ENCODE results near the gene RASGRP2. TPM values are rescaled to one million over a fixed set of nuclear protein-coding genes. Genes with fewer than 3 reads are reported as not detected.
"Not testable (repeated sequence)": the region's sequence is repeated elsewhere in the genome, so short reads cannot be mapped to it uniquely, and the experiment has no call there.

The RASGRP2 gene
- polyA plus RNA-seq, 1 donor = 10.7 TPM

DNA sequence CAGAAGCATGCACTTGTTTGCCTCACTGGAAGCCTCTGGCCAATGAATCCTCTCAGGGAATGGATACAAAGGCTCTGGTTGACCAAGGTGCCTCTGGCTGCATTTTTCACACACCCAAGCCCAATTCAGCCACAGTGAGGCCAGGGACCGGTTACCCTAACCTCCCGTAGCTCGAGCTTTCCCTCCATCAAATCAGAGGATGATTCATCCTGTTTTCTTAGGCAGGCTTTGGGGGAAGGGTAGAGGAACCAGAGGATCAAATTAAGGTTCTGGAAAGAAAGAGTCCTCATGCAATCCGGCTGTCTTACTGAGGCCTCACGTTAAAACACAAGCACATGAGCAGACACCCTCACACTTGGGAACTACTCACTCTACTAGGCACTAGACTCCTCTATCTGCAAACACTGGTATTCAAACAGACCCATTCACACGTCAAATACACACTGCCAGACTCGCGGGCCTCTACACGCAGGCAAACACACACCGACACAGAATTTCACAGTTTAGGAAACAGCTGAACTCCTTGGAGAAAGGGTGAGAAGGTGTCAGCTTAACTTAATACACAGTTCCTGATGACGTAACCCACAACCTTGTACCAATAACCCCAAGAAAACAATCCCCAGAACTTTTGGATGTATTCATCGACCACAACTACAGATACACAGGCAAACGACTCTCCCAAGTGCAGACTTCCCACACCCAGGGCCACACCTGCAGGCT lies 33.4 kb downstream of the RASGRP2 start:
- H3K4me1 ChIP-seq (ENCODE audit: control insufficient read depth, insufficient read depth, low read length) = peaks cover 2% of the 10 kb centered on the region
- H3K36me3 ChIP-seq (ENCODE audit: control insufficient read depth, insufficient read depth, low read length) = no peaks in the 10 kb centered on the region
- peaks cover 69% of the 10 kb centered on the region for H3K27me3 ChIP-seq (ENCODE audit: control insufficient read depth, insufficient read depth, low read length)
- no peak overlapping the region for H3K27ac ChIP-seq (ENCODE audit: low read length)
- H3K9me3 ChIP-seq (ENCODE audit: control insufficient read depth, low read depth, low read length) = peaks cover 4% of the 10 kb centered on the region
- H3K4me3 ChIP-seq (ENCODE audit: low read length) = no peak overlapping the region
- DNase-seq = no peak
- WGBS (ENCODE audit: insufficient coverage, low lambda C conversion rate) = no CpG with 5 or more reads among the region's 13 CpGs

DNA sequence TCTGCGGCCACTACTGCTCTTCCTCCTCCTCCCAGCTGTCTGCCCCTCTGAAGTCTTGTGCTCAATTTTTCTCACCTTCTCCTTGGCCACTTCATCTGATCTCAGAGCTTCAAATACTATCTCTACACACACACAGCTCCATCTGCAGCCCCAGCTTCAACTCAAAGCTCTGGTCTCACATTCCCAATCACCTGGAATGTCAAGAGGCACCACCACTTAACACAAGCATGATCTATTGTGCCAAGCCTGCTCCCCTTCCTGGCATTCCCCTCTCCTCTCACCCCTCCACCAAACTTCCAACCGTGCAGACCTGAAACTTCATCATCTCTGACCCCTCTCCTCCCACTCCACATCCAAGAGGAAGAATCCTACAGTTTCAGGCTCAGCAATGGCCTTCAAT lies 38.4 kb downstream of the RASGRP2 start:
- Histone ChIP-seq H3K36me3 (ENCODE audit: control insufficient read depth, insufficient read depth, low read length) (no peaks in the 10 kb centered on the region), H3K27ac (ENCODE audit: low read length) (no peak overlapping the region), H3K4me3 (ENCODE audit: low read length) (no peak overlapping the region), H3K27me3 (ENCODE audit: control insufficient read depth, insufficient read depth, low read length) (peaks cover 56% of the 10 kb centered on the region), H3K4me1 (ENCODE audit: control insufficient read depth, insufficient read depth, low read length) (no peaks in the 10 kb centered on the region), H3K9me3 (ENCODE audit: control insufficient read depth, low read depth, low read length) (no peaks in the 10 kb centered on the region)
- WGBS (ENCODE audit: insufficient coverage, low lambda C conversion rate) = 8% methylated on average over 2 of the region's 2 CpGs
- no peak for DNase-seq

- 100% methylated on average over 1 of the region's 2 CpGs for WGBS (ENCODE audit: insufficient coverage, low lambda C conversion rate)
- H3K27me3 ChIP-seq (ENCODE audit: control insufficient read depth, insufficient read depth, low read length) = peaks cover 41% of the 10 kb centered on the region
Measured at GRCh38 chr11:64703048-64703447, 40.9 kb downstream of the RASGRP2 start.

DNA sequence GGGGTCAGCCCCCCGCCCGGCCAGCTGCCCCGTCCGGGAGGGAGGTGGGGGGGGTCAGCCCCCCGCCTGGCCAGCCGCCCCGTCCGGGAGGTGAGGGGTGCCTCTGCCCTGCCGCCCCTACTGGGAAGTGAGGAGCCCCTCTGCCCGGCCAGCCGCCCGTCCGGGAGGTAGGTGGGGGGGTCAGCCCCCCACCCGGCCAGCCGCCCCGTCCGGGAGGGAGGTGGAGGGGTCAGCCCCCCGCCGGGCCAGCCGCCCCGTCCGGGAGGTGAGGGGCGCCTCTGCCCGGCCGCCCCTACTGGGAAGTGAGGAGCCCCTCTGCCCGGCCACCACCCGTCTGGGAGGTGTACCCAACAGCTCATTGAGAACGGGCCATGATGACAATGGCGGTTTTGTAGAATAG lies 42.0 kb downstream of the RASGRP2 start:
- not testable (repeated sequence) for H3K27ac ChIP-seq (ENCODE audit: low read length); DNase-seq; H3K4me1 ChIP-seq (ENCODE audit: control insufficient read depth, insufficient read depth, low read length); H3K9me3 ChIP-seq (ENCODE audit: control insufficient read depth, low read depth, low read length); H3K4me3 ChIP-seq (ENCODE audit: low read length); H3K36me3 ChIP-seq (ENCODE audit: control insufficient read depth, insufficient read depth, low read length)
- H3K27me3 ChIP-seq (ENCODE audit: control insufficient read depth, insufficient read depth, low read length) = peaks cover 38% of the 10 kb centered on the region
- no CpG with 5 or more reads among the region's 29 CpGs for WGBS (ENCODE audit: insufficient coverage, low lambda C conversion rate)

More at GRCh38 chr11:64703048-64703447, 40.9 kb downstream of the RASGRP2 start:
- H3K4me3 ChIP-seq (ENCODE audit: low read length) = no peak overlapping the region
- H3K27ac ChIP-seq (ENCODE audit: low read length) = no peak overlapping the region
- H3K4me1 ChIP-seq (ENCODE audit: control insufficient read depth, insufficient read depth, low read length) = no peaks in the 10 kb centered on the region
- H3K36me3 ChIP-seq (ENCODE audit: control insufficient read depth, insufficient read depth, low read length) = no peaks in the 10 kb centered on the region
- no peak for DNase-seq
- H3K9me3 ChIP-seq (ENCODE audit: control insufficient read depth, low read depth, low read length) = no peaks in the 10 kb centered on the region

DNA sequence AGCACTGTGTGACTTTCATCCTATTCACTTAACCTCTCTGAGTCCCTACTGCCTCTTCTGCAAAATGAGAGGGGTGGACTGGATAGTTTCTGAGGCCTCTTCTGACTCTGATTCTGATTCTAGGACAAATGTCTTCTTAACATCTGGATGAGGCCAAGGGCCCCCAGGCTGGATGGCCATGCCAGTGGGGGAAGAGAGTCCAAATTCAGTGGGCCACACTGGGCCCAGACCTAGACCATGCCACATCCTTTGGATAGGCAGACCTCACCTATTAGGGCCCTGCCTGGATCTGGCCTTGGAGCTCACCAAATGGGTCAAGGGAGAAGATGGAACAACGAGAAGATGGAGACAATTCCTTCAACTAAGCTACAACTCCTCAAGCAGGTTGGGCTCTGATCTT lies 45.5 kb downstream of the RASGRP2 start:
- WGBS (ENCODE audit: insufficient coverage, low lambda C conversion rate) = no CpG with 5 or more reads among the region's 1 CpG
- Histone ChIP-seq H3K36me3 (ENCODE audit: control insufficient read depth, insufficient read depth, low read length) (no peaks in the 10 kb centered on the region), H3K9me3 (ENCODE audit: control insufficient read depth, low read depth, low read length) (no peaks in the 10 kb centered on the region), H3K4me1 (ENCODE audit: control insufficient read depth, insufficient read depth, low read length) (no peaks in the 10 kb centered on the region), H3K27ac (ENCODE audit: low read length) (no peak overlapping the region), H3K4me3 (ENCODE audit: low read length) (no peak overlapping the region), H3K27me3 (ENCODE audit: control insufficient read depth, insufficient read depth, low read length) (peaks cover 51% of the 10 kb centered on the region)
- DNase-seq = no peak

DNA sequence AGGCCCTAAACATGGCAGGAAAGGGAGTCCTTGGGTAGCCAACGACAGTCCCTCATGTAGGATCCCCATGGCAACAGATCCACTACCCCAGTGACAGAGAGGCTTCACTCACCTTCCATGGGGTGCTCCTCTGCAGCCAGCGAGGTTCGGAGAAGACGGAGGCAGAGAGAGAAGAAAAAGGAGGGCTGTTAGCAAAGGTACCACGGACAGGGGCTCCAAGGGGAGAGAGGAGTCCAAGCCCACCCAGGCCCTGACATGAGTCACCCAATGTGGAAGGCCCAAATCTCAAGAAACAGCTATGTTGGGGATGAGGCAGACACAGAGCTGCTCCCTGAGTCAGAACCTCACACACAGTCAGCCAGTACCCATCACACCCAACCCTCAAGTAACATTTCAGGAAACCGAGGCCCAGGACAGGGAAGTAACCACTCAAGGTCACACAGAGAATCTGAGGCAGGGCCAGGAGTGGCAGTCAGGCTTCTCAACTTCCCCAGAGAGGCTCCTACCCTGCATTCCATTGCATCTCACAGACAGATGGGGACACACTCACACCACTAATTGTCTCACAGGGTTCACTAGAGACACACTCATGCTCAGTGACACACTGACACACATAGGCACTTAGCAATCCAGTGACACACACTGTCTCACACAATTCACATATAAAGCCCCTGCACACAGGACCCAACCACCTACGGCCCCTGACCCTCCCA lies 46.1 kb downstream of the RASGRP2 start:
- H3K27me3 ChIP-seq (ENCODE audit: control insufficient read depth, insufficient read depth, low read length) = peaks cover 51% of the 10 kb centered on the region
- no peak for DNase-seq
- no peaks in the 10 kb centered on the region for H3K36me3 ChIP-seq (ENCODE audit: control insufficient read depth, insufficient read depth, low read length)
- WGBS (ENCODE audit: insufficient coverage, low lambda C conversion rate) = no CpG with 5 or more reads among the region's 7 CpGs
- no peak overlapping the region for H3K4me3 ChIP-seq (ENCODE audit: low read length)
- no peaks in the 10 kb centered on the region for H3K9me3 ChIP-seq (ENCODE audit: control insufficient read depth, low read depth, low read length)
- no peak overlapping the region for H3K27ac ChIP-seq (ENCODE audit: low read length)
- H3K4me1 ChIP-seq (ENCODE audit: control insufficient read depth, insufficient read depth, low read length) = no peaks in the 10 kb centered on the region

GRCh38 chr11:64696045-64696444 lies 47.9 kb downstream of the RASGRP2 start:
- no peak overlapping the region for H3K27ac ChIP-seq (ENCODE audit: low read length)
- peaks cover 67% of the 10 kb centered on the region for H3K27me3 ChIP-seq (ENCODE audit: control insufficient read depth, insufficient read depth, low read length)
- no peaks in the 10 kb centered on the region for H3K36me3 ChIP-seq (ENCODE audit: control insufficient read depth, insufficient read depth, low read length)
- no peak overlapping the region for H3K4me3 ChIP-seq (ENCODE audit: low read length)
- H3K9me3 ChIP-seq (ENCODE audit: control insufficient read depth, low read depth, low read length) = no peaks in the 10 kb centered on the region
- DNase-seq = no peak
- no CpG with 5 or more reads among the region's 8 CpGs for WGBS (ENCODE audit: insufficient coverage, low lambda C conversion rate)
- H3K4me1 ChIP-seq (ENCODE audit: control insufficient read depth, insufficient read depth, low read length) = no peaks in the 10 kb centered on the region

DNA sequence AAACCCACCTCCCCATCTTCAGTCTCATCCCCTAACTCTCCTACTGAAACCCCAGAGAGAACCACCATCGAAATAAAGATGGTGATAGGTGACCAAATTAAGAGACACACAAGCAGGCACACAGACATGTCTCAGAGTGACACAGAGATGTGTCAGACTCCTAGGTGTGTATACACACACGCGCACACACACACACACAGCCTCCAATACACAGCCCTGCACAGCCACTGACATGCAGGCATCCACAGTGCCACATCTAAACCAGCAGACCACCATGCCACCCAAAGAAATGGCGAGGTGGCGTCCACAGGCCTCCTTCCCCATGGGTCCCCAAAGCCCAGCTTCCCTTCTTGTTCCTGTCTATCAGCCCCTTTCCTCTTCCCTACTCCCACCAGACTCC lies 48.4 kb downstream of the RASGRP2 start:
- no peak for DNase-seq
- H3K4me1 ChIP-seq (ENCODE audit: control insufficient read depth, insufficient read depth, low read length) = no peaks in the 10 kb centered on the region
- WGBS (ENCODE audit: insufficient coverage, low lambda C conversion rate) = no CpG with 5 or more reads among the region's 5 CpGs
- H3K27me3 ChIP-seq (ENCODE audit: control insufficient read depth, insufficient read depth, low read length) = peaks cover 67% of the 10 kb centered on the region
- H3K9me3 ChIP-seq (ENCODE audit: control insufficient read depth, low read depth, low read length) = no peaks in the 10 kb centered on the region
- no peaks in the 10 kb centered on the region for H3K36me3 ChIP-seq (ENCODE audit: control insufficient read depth, insufficient read depth, low read length)
- H3K27ac ChIP-seq (ENCODE audit: low read length) = no peak overlapping the region
- H3K4me3 ChIP-seq (ENCODE audit: low read length) = no peak overlapping the region

DNA sequence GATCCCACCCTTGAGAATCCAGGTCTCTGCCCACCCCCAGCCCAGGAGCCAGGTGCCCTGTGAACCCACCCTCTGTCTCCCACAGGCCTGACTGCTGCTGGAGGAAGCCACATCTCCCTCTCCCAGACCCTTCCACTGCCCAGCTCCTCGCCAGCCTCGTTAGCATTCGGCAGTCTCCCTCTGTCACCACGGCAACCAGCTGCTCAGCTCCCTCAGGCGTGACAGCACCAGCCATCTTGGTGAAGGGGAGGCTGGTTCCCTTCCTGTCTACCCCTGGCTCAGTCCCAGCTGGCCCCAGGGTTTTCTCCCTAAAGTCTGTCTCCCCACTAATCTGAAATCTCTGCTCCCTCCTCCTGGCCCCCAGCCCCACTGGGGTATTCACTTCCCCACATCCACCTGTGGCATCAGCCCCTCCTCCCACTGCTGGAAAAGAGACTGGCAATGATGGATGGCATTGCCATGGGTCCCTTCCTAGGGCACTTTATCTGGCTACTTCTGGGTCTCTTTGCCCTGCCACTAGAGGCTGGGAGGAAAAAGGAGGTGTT lies 49.0 kb downstream of the RASGRP2 start:
- H3K9me3 ChIP-seq (ENCODE audit: control insufficient read depth, low read depth, low read length) = no peaks in the 10 kb centered on the region
- no peak overlapping the region for H3K4me3 ChIP-seq (ENCODE audit: low read length)
- H3K4me1 ChIP-seq (ENCODE audit: control insufficient read depth, insufficient read depth, low read length) = no peaks in the 10 kb centered on the region
- H3K27ac ChIP-seq (ENCODE audit: low read length) = no peak overlapping the region
- H3K36me3 ChIP-seq (ENCODE audit: control insufficient read depth, insufficient read depth, low read length) = no peaks in the 10 kb centered on the region
- peaks cover 74% of the 10 kb centered on the region for H3K27me3 ChIP-seq (ENCODE audit: control insufficient read depth, insufficient read depth, low read length)
- no peak for DNase-seq
- WGBS (ENCODE audit: insufficient coverage, low lambda C conversion rate) = no CpG with 5 or more reads among the region's 5 CpGs

GRCh38 chr11:64694026-64694755 lies 49.8 kb downstream of the RASGRP2 start:
- H3K27ac ChIP-seq (ENCODE audit: low read length) = no peak overlapping the region
- 100% methylated on average over 1 of the region's 4 CpGs for WGBS (ENCODE audit: insufficient coverage, low lambda C conversion rate)
- H3K27me3 ChIP-seq (ENCODE audit: control insufficient read depth, insufficient read depth, low read length) = peaks cover 75% of the 10 kb centered on the region
- H3K9me3 ChIP-seq (ENCODE audit: control insufficient read depth, low read depth, low read length) = no peaks in the 10 kb centered on the region
- no peak overlapping the region for H3K4me3 ChIP-seq (ENCODE audit: low read length)
- DNase-seq = no peak
- no peaks in the 10 kb centered on the region for H3K4me1 ChIP-seq (ENCODE audit: control insufficient read depth, insufficient read depth, low read length)
- no peaks in the 10 kb centered on the region for H3K36me3 ChIP-seq (ENCODE audit: control insufficient read depth, insufficient read depth, low read length)

All from large intestine (tissue), 3 donors.